Measurements from ENCODE around the gene EZH1. TPM values are rescaled to one million over a fixed set of nuclear protein-coding genes. Genes with fewer than 3 reads are reported as not detected.
"Not testable (repeated sequence)": the region's sequence is repeated elsewhere in the genome, so short reads cannot be mapped to it uniquely, and the experiment has no call there.

EZH1 gene
- total RNA-seq, 4 donors from 2014 or later, result 40.6 to 68.2 (median 54.6) TPM

GRCh38 chr17:42772945-42773289 is 28.1 kb upstream of the EZH1 start:
- Histone ChIP-seq H3K36me3 (peaks cover 13 to 36% (median 29%) of the 10 kb centered on the region in 4 donors), H3K9me3 (no peaks in the 10 kb centered on the region), H3K27me3 (peaks cover 0 to 6% (median 0%) of the 10 kb centered on the region in 4 donors), H3K27ac (replicated peaks in 1 of 4) (peak overlapping the region; percentile 83 to 90 (median 88)), H3K4me1 (peaks cover 14 to 19% (median 17%) of the 10 kb centered on the region in 4 donors), H3K4me3 (peak overlapping the region; percentile 75 to 98 (median 84))
- no peak for DNase-seq (ENCODE audit: extremely low spot score)
- intact Hi-C loops (cut with DNase I), result no loop called here
- 9% methylated on average over 3 of the region's 3 CpGs for WGBS
- no peak for TF ChIP-seq POLR2A (IDR thresholded peaks at IDR 0.05; ENCODE audit: low read depth)
- no peak for TF ChIP-seq EP300 (IDR thresholded peaks at IDR 0.05)
- TF ChIP-seq POLR2AphosphoS5 (IDR thresholded peaks at IDR 0.05), result no peak
- no peak for TF ChIP-seq CTCF (IDR thresholded peaks at IDR 0.05)

GRCh38 chr17:42769964-42770363 is 25.1 kb upstream of the EZH1 start:
- WGBS, result 75% methylated on average over 10 of the region's 10 CpGs
- intact Hi-C loops (cut with DNase I); H3K36me3 ChIP-seq; DNase-seq (ENCODE audit: extremely low spot score); H3K4me3 ChIP-seq; H3K27ac ChIP-seq (replicated peaks in 1 of 4); H3K9me3 ChIP-seq: not testable (repeated sequence)
- Histone ChIP-seq H3K4me1 (peaks cover 14 to 19% (median 17%) of the 10 kb centered on the region in 4 donors), H3K27me3 (peaks cover 0 to 11% (median 0%) of the 10 kb centered on the region in 4 donors)

GRCh38 chr17:42768006-42768405 is 23.2 kb upstream of the EZH1 start:
- H3K27ac ChIP-seq (replicated peaks in 1 of 4); DNase-seq (ENCODE audit: extremely low spot score); H3K9me3 ChIP-seq; intact Hi-C loops (cut with DNase I); H3K36me3 ChIP-seq; H3K4me3 ChIP-seq: not testable (repeated sequence)
- WGBS, result 80% methylated on average over 9 of the region's 9 CpGs
- peaks cover 12 to 20% (median 16%) of the 10 kb centered on the region in 4 donors for H3K4me1 ChIP-seq
- H3K27me3 ChIP-seq, result peaks cover 0 to 12% (median 0%) of the 10 kb centered on the region in 4 donors

GRCh38 chr17:42767512-42767911 is 22.7 kb upstream of the EZH1 start:
- Histone ChIP-seq H3K27me3 (peaks cover 0 to 17% (median 0%) of the 10 kb centered on the region in 4 donors), H3K4me1 (peaks cover 12 to 19% (median 14%) of the 10 kb centered on the region in 4 donors), H3K36me3 (no peaks in the 10 kb centered on the region), H3K9me3 (no peaks in the 10 kb centered on the region), H3K4me3 (no peak overlapping the region), H3K27ac (replicated peaks in 1 of 4) (no peak overlapping the region)
- TF ChIP-seq POLR2A (IDR thresholded peaks at IDR 0.05; ENCODE audit: low read depth) (no peak), EP300 (IDR thresholded peaks at IDR 0.05) (no peak), CTCF (IDR thresholded peaks at IDR 0.05) (no peak), POLR2AphosphoS5 (IDR thresholded peaks at IDR 0.05) (no peak)
- intact Hi-C loops (cut with DNase I), result no loop called here
- DNase-seq (ENCODE audit: extremely low spot score), result no peak

- Histone ChIP-seq H3K27ac (replicated peaks in 1 of 4) (no peak overlapping the region), H3K9me3 (no peaks in the 10 kb centered on the region), H3K27me3 (peaks cover 0 to 31% (median 6%) of the 10 kb centered on the region in 4 donors), H3K36me3 (no peaks in the 10 kb centered on the region), H3K4me3 (no peak overlapping the region), H3K4me1 (peaks cover 21 to 27% (median 25%) of the 10 kb centered on the region in 4 donors)
- no peak for DNase-seq (ENCODE audit: extremely low spot score)
- intact Hi-C loops (cut with DNase I), result no loop called here
- TF ChIP-seq CTCF (IDR thresholded peaks at IDR 0.05), result no peak
- TF ChIP-seq EP300 (IDR thresholded peaks at IDR 0.05), result no peak
- no peak for TF ChIP-seq POLR2AphosphoS5 (IDR thresholded peaks at IDR 0.05)
- no peak for TF ChIP-seq POLR2A (IDR thresholded peaks at IDR 0.05; ENCODE audit: low read depth)
- WGBS, result 88% methylated on average over 5 of the region's 6 CpGs
Measured at GRCh38 chr17:42766124-42766523, 21.3 kb upstream of the EZH1 start.

GRCh38 chr17:42761638-42762037 is 16.8 kb upstream of the EZH1 start:
- Histone ChIP-seq H3K27ac (replicated peaks in 1 of 4) (peak overlapping the region; percentile 66 to 75 (median 74)), H3K9me3 (no peaks in the 10 kb centered on the region), H3K27me3 (peaks cover 0 to 33% (median 10%) of the 10 kb centered on the region in 4 donors), H3K4me1 (peaks cover 25 to 43% (median 41%) of the 10 kb centered on the region in 4 donors), H3K36me3 (no peaks in the 10 kb centered on the region), H3K4me3 (peak overlapping the region; percentile 64 to 65 (median 64))
- intact Hi-C loops (cut with DNase I), result loop anchor here (2.0 kb wide), 1 partner anchor 41 kb away; no protein-coding TSS in a partner anchor
- no peak for DNase-seq (ENCODE audit: extremely low spot score)
- TF ChIP-seq POLR2A (IDR thresholded peaks at IDR 0.05; ENCODE audit: low read depth), result no peak
- TF ChIP-seq EP300 (IDR thresholded peaks at IDR 0.05), result no peak
- no peak for TF ChIP-seq CTCF (IDR thresholded peaks at IDR 0.05)
- TF ChIP-seq POLR2AphosphoS5 (IDR thresholded peaks at IDR 0.05), result no peak
- 32% methylated on average over 11 of the region's 12 CpGs for WGBS

Data from esophagus muscularis mucosa (tissue), 4 donors.